T1000 (cell line): ENCODE measurements around the gene FGD3.

Source experiments
- DNase-seq: peaks from one replicate; lab custom pipeline; 2025; ENCODE audit warnings: mixed read lengths; lab: John Stamatoyannopoulos, UW

Gene FGD3

DNA sequence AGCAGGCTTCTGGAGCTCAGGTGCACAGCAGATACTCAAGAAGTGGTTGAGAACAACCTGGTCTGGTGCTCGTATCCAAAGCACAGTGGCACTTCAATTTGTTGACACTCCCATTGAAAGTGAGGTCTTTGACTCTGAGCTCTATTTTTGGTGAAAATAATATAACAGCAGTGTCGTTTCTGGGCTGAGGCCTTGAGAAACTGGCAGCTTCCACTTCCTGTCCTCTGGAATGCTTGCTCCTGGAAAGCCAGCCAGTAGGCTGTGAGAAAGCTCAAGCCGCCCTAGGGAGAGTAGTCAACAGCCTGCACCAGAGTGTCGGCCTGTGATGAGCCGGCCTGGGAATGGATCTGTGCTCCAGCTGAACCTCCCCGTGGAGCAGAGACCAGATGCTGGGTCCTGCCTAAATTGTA is 104.4 kb downstream of the FGD3 start:
- DNase-seq, result no peak

GRCh38 chr9:93052791-93053540 is 105.6 kb downstream of the FGD3 start:
- no peak for DNase-seq

DNA sequence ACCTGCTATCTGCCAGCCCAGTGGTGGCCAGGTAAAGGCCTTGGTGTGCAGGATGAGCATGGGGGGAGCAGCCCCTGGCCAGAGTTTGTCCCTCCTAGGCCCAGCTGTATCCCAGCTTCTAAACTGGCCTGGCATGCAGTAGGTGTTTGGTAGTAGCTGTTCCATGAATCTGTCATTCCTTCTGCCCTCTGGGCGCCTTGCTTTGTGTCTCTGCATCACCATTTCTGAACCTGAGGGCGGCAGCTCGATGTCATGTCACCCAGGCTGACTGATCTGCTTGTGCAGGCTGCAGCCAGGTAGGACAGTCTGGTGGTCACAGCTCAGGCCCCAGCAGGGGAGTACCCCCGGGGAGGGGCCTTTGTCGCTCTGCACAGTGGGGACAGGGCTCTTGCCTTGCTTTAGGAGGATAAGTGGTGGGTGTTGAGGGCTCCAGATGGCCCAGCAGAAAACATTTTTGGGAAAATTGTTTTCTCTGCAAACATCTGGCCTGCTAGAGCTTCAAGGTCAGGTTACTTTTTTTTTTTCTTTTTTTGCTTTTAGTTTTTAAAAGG is 106.5 kb downstream of the FGD3 start:
- DNase-seq, result no peak

GRCh38 chr9:93054758-93055704 is 107.7 kb downstream of the FGD3 start:
- DNase-seq, result no peak

DNA sequence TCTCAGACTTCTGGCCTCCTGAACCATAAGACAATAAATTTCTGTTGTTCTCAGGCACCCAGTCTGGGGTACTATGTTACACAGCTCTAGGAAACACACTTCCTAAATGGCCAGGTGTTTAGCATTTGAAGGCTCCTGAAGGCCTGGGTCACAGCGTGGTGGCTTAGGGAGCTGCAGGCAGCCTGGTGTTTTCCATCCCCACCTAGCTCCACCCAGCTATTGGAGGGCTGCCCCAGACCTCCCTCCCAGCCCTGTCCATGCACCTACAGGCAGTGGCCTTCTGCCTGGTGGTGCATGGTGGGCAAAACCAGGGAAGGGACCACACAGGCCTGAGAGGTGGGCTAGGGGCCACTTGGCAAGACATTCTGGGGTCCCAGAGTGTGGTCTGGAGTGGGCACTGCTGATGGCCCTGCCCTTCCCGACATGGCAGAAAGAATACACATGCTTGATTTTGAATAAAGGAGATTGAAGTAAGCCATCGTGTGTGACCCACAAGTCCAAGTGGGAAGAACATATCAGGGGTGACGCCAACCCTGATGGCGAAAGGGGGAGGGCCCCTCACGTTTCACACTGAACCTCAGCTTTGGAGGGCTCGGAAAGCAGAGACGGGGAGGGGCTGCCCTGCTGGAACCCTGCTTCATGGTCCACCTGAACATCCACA is 109.8 kb downstream of the FGD3 start:
- no peak for DNase-seq

DNA sequence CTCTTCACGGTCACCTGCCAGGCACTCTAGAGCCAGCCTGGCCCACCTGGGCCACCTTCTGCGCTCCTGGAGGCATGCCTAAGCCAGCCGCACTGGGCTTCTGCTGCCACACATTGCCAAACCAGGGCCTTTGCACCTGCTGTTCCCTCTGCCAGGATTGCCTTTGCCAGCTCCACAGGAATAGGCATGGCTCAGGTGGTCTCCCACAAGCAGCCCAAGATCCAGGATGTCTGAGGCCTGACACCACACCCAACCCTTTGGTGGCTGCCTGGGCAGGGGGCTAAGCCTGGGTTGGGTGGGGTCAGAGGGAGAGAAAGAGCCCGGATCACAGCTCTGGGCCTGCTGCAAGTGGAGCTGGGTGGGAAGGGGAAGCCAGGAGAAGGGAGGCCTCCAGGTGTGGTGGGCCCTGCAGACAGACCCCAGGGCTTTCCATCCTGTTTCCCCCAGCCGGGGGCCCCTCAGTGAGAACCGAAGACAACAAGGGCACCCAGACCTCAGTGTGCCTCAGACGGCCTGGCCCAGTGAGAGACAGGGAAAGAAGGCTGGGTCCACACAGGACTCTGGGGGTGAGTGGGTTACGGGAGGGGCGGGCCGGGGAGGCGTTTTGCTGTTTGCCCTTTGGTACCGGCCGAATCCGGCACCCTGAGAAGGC is 110.5 kb downstream of the FGD3 start:
- DNase-seq, result no peak

DNA sequence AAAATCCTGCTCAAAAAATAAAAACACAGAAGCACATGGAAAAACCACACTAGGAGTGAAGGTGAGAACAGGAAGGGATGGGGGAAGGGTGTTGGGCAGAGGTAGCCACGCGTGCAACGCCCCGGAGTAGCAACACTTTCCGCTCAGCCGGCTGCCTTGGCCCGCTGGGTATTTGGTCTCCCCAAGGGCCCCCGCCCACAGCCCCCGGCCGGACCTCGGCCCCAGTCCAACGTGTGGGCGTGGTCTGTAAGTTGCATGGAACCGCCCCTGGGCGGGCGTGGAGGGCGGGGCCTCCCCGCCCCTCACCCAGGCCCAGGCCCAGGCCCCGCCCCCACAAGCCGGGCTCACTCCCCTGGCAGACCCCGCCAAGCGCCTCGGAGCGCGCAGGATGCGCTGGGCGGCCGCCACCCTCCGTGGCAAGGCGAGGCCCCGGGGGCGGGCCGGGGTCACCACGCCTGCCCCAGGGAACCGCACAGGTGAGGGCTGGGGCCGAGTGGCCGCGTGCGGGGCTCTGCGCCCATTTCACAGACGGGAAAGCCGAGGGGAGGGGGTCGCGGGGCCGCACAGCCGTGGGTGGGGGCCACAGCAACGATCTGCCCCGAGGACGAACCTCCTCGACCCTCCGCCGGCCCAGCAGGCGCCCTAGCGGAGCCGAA is 111.2 kb downstream of the FGD3 start, which contains the start of gene SUSD3:
TSS of gene SUSD3 (plus strand) at position 347 of the 656 bp plus-strand sequence. CDS start at position 389, 42 bp downstream.
- no peak for DNase-seq

DNA sequence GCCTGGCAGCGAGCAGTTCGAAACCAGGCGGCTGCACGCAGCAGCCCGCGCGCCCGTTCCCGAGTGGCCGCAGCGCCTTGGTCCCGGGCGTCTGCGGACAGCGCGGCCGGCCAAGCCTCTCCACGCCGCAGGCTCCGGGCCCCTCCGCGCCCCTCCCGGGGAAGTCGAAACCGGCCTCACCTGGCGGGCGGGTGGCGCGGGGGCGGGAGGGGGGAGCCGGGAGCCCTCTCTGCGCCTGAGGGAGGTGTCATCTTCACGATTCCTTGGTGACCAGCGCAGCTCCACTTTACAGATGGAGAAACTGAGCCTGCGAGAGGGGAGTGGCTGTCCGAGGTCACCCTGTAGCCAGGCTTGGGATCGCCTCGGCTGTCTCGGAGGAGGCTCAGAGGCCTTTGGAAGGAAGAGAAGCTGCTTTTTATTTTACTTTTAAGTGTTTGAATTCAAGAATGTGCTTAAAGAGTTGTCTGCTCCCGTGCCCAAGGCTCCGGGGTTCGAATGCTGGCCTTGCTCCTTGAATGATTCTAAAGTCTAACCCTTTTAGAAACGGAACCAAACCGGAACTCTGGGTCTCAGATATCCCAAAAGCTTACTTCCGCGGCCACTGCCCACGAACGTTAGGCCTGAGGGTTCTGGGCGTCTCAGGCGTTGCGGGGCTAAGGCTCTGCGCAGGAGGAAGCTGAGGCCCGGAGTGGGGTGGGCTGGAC is 111.8 kb downstream of the FGD3 start:
- no peak for DNase-seq

GRCh38 chr9:93059715-93060578 is 112.6 kb downstream of the FGD3 start:
- DNase-seq, result no peak

GRCh38 chr9:93060746-93061259 is 113.5 kb downstream of the FGD3 start:
- DNase-seq, result no peak

GRCh38 chr9:93061260-93061751 is 114.0 kb downstream of the FGD3 start:
- no peak for DNase-seq

DNA sequence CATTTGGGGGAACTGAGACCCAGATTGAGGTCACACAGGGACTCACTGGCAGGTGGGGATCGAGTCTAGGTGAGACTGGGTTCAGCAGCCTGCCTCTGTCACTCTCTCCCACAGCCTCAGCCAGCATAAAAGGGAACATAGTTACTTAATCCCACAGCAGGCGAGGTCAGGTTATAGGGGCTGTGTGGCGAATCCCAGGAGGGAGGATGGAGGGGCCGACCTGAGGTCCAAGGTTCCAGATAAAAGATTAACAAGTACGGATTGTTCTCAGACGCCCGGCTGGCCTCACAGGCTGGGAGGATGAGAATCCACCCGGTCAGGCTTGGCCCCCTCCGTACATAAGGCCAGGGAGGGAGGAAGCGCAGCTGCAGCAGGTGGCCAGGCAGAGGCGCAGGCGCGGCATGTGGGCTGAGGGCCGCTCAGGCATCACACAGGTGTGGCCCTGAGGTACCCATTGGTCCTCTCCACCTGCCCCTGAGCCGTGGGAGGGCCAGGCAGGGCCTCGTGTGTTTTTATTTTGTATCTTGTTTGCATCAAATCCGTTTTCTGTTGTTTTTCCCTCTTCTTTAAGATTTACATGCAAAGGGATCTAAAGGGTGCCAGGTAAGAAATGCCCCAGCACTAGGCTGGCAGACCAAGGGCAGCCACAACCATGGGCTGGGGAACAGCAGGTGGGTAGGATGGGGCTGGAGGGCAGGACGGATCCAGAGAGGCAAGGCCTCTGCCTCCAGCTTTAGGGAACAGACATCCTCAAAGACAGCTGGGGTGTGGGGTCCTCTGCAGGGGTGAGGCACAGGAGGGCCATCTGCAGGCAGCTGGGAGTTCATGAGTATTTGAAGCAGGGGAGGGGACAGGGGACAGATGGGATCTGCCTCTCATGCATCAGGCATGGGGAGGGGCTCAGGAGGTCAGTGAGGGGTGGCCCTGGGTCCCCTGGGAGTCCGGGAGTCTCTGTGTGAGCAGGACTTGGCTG is 114.8 kb downstream of the FGD3 start:
- no peak for DNase-seq

DNA sequence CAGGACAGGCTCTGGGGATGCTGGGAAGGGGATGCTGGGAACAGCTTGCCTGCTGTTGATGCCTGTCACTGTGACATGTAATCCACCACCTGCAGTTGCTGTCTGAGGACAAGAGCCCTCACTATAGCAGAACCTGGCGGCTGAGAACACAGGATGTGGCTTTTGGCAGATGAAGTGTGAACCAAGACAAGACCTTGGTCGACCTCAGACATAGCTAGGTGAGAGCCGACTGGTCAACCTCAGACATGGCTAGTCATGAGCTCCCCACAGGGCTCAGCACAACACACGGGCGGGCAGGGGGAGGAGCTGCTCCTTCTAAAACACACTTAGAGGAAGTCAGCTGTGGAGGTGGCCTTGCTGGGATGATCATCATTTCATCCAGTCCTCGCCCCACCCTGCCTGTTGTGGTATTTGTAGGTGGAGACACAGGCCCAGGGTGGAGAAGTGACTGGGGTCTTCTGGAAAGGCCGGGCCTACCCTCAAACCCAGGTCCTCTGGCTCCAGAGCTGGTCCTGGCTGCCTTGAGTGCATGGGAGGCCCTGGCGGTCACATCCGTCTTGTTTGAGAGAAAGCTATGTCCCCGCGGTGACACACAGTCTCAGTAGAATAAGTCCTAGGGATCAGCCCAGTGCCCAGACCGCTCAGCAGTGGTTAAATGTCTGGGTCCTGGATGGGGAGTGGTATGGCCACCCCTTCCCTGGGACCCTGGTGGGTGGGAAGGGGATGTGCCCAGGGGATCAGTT is 117.2 kb downstream of the FGD3 start:
- no peak for DNase-seq

DNA sequence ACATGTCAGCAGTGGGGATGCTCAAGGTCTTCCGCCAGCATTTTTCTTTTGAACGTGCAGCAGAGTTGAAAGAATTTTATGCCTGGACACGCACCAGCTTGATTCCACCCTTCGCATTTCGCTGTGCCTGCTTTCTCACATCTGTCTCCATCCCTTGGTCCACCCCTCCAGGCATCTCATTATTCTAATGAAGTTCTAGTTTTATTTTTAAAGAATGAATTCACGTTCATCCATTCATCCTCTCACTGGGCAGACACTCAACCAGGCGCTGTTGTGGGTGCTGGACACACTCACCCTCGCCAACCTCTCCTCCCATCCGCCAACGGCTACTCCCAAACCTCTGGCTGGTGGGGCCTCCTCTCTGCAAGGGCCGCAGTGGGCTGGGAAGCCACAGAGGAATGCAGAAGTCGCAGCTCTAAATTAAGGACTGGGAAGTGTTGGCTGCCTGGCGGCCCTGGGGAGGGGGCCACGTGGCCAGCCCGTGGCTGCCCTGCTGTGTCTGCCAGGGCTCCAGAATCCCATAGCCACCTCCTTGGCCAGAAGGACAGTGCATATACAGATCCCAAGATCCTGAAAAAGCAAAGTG is 117.9 kb downstream of the FGD3 start:
- no peak for DNase-seq

GRCh38 chr9:93066978-93067603 is 119.8 kb downstream of the FGD3 start:
- DNase-seq, result no peak

DNA sequence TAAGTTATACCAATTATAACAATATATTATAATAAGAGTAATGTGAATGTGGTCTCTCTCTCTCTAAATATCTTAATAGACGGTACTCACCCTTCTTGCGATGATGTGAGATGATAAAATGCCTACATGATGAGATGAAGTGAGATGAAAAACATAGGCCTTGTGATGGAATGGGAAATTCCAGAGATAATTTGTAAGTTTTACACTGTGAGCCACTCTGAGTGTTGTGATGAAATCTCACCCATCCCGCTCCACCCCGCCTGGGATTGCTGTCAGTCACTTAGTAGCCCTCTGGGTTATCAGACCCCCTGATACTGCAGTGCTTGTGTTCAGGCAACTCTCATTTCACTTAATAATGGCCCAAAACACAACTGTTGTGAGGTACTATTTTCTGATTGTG is 121.6 kb downstream of the FGD3 start:
- DNase-seq, result no peak
